ENCODE measurements around the gene METTL24. TPM values are rescaled to one million over a fixed set of nuclear protein-coding genes. Genes with fewer than 3 reads are reported as not detected.

METTL24 gene
- total and polyA plus RNA-seq, 10 of the 15 experiments (the other 5 are each of a cell fraction or from before 2014, with no cell fraction given) = 0.20 TPM; not detected in 9

DNA sequence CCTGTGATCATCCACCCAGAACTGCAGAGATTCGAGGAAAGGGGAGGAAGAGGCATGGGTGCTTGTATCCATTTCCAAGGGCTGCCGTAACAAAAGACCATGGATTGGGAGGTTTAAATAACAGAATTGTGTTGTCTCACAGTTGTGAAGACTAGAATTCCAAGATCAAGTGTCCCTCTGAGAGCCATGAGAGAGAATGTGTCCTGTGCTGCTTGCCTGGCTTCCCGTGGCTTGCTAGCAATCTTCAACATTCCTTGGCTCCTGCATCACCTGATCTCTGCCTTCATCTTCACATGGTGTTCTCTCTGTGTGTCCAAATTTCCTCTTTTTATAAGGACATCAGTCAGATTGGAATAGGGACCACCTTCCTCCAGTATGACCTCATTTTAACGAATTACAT is 108.1 kb downstream of the METTL24 start:
- H4K20me1 ChIP-seq (ENCODE audit: control insufficient read depth, insufficient read depth) = no peaks in the 10 kb centered on the region
- in situ Hi-C loops (cut with MboI) = no loop called here
- no peaks in the 10 kb centered on the region for H3K27me3 ChIP-seq (replicated peaks in 1 of 2; ENCODE audit: control insufficient read depth in 2 of 2, insufficient read depth in 2 of 2, low read length in 1 of 2)
- H3K4me3 ChIP-seq = no peak overlapping the region
- no peak for ATAC-seq
- DNase-seq (ENCODE audit: low read depth, low spot score) = no peak
- H2AFZ ChIP-seq (ENCODE audit: control insufficient read depth, low read depth, low read length) = no peak overlapping the region
- POLR2A ChIA-PET = no interaction called here
- H3K79me2 ChIP-seq (ENCODE audit: control insufficient read depth, insufficient read depth, low read length) = no peaks in the 10 kb centered on the region
- SMC1A ChIA-PET (ENCODE audit: uncharacterized antibody, unreplicated experiment) = no interaction called here
- no peak overlapping the region for H3K27ac ChIP-seq (ENCODE audit: control insufficient read depth, insufficient read depth)
- TF ChIP-seq ZZZ3 (IDR thresholded peaks at IDR 0.05; ENCODE audit: control insufficient read depth, insufficient read length, low read depth) (no peak), ZNF622 (IDR thresholded peaks at IDR 0.05) (no peak), NR2C1 (IDR thresholded peaks at IDR 0.05) (no peak), STAT3 (IDR thresholded peaks at IDR 0.05; ENCODE audit: low read depth, low read length) (no peak), HDGF (IDR thresholded peaks at IDR 0.05) (no peak), FOXK2 (IDR thresholded peaks at IDR 0.05) (no peak), ZBED1 (IDR thresholded peaks at IDR 0.05; ENCODE audit: borderline replicate concordance) (no peak), CUX1 (IDR thresholded peaks at IDR 0.05; ENCODE audit: insufficient replicate concordance, low read depth, low read length) (no peak)
- H3K4me2 ChIP-seq (ENCODE audit: control insufficient read depth, insufficient read depth) = no peak overlapping the region
- WGBS (ENCODE audit: insufficient coverage, insufficient replicate concordance, low lambda C conversion rate, missing lambda C conversion rate) = 43% methylated on average over 4 of the region's 4 CpGs
- BruUV-seq (replicated peaks) = no TSS peak
- intact Hi-C loops (cut with micrococcal nuclease; ENCODE audit: unreplicated experiment) = no loop called here
- no peaks in the 10 kb centered on the region for H3K4me1 ChIP-seq (ENCODE audit: control insufficient read depth, insufficient read depth, low read length)
- RAD21 ChIA-PET (ENCODE audit: unreplicated experiment) = no interaction called here
- FAIRE-seq = no peak
- H3K9ac ChIP-seq (ENCODE audit: control insufficient read depth, insufficient read depth, low read length) = no peak overlapping the region
- no peaks in the 10 kb centered on the region for H3K36me3 ChIP-seq (ENCODE audit: control insufficient read depth in 2 of 2, insufficient read depth in 2 of 2, low read length in 1 of 2)
- H3K9me3 ChIP-seq (replicated peaks; ENCODE audit: control insufficient read depth, insufficient read depth, low read length) = no peaks in the 10 kb centered on the region
- CTCF ChIA-PET = no interaction called here

Measured in GM12878 (cell line).